ENCODE data around the gene PCED1B. TPM values are rescaled to one million over a fixed set of nuclear protein-coding genes. Genes with fewer than 3 reads are reported as not detected.
A peak's percentile ranks its signal among the peaks of the same experiment; 100 is the strongest.

The PCED1B gene
- total RNA-seq, 1 experiment from 2014 or later = 0.86 TPM

DNA sequence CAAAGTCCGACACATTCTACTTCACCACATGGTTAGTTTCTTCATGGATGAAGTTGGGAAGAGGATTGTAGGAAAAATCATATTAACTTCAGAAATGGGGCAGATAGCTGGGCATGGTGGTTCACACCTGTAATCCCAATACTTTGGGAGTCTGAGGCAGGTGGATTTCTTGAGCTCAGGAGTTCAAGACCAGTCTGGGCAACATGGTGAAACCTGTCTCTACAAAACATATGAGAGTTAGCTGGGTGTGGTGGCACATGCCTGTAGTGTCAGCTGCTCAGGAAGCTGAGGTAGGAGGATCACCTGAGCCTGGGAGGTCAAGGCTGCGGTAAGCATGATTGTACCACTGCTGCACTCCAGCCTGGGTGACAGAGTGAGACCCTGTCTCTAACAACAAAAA lies 49.5 kb upstream of the PCED1B start:
- H3K36me3 ChIP-seq (ENCODE audit: control insufficient read depth in 1 of 2, insufficient read depth in 2 of 2, low read length in 2 of 2) = no peaks in the 10 kb centered on the region
- H3K27ac ChIP-seq (ENCODE audit: low read depth, low read length) = no peak overlapping the region
- H3K9ac ChIP-seq (ENCODE audit: low read length) = no peak overlapping the region
- ChIA-PET CTCF (no interaction called here), POLR2A (no interaction called here), RAD21 (ENCODE audit: low non-redundant PET in 1 of 2, low total read pairs in 2 of 2, uncharacterized antibody in 2 of 2, unreplicated experiment in 2 of 2) (no interaction called here)
- H2AFZ ChIP-seq (ENCODE audit: low read depth, low read length, poor library complexity, severe bottlenecking) = no peak overlapping the region
- no peak overlapping the region for H3K4me3 ChIP-seq (replicated peaks in 1 of 2; ENCODE audit: low read depth in 1 of 2, low read length in 2 of 2)
- TF ChIP-seq SRF (IDR thresholded peaks at IDR 0.05; ENCODE audit: low read depth) = no peak
- no peaks in the 10 kb centered on the region for H4K20me1 ChIP-seq (ENCODE audit: insufficient read depth)
- no peak overlapping the region for H3K4me2 ChIP-seq (ENCODE audit: low read length)
- no peak for DNase-seq (ENCODE audit: low read depth, low spot score)
- no peaks in the 10 kb centered on the region for H3K9me3 ChIP-seq (ENCODE audit: control insufficient read depth in 1 of 2, insufficient read depth in 1 of 2, low read depth in 1 of 2, low read length in 2 of 2)
- H3K9me2 ChIP-seq (ENCODE audit: insufficient read depth) = no peaks in the 10 kb centered on the region
- no peaks in the 10 kb centered on the region for H3K79me2 ChIP-seq (ENCODE audit: insufficient read depth, low read length)
- peaks cover 3 to 6% of the 10 kb centered on the region in 2 experiments; a peak in 3 of 4 replicates for H3K4me1 ChIP-seq (ENCODE audit: control insufficient read depth in 1 of 2, insufficient read depth in 2 of 2, low read length in 2 of 2)
- ATAC-seq = no peak
- BruUV-seq (replicated peaks) = no TSS peak
- no peaks in the 10 kb centered on the region for H3K27me3 ChIP-seq (ENCODE audit: insufficient read depth, low read length)
- intact Hi-C loops (cut with micrococcal nuclease) = loop anchor here (5.0 to 10.0 kb wide), 4 partner anchors 517 to 807 kb away; partner anchors contain the start of gene SLC48A1

DNA sequence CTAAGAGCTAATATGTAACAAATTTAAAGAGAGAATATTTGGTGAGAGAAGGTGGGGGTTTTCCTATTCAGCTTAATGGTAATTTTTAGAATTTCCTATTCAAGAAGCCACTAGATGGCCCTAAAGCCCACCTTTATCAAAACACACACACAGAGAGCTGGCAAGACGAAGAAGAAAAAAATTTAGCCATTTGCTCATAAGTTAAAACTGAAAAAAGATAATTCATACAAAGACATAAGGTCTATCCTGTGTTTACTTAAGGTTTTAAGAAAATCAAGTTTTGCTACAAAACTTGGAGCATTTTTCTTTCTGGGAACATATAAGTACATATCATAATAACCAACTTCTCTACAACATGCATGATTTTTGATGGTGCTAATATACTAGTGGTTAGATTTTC lies 46.8 kb upstream of the PCED1B start:
- Histone ChIP-seq H4K20me1 (ENCODE audit: insufficient read depth) (no peaks in the 10 kb centered on the region), H3K9me2 (ENCODE audit: insufficient read depth) (no peaks in the 10 kb centered on the region), H3K27me3 (ENCODE audit: insufficient read depth, low read length) (no peaks in the 10 kb centered on the region), H2AFZ (ENCODE audit: low read depth, low read length, poor library complexity, severe bottlenecking) (peak overlapping the region; percentile 6), H3K9ac (ENCODE audit: low read length) (no peak overlapping the region), H3K36me3 (ENCODE audit: control insufficient read depth in 1 of 2, insufficient read depth in 2 of 2, low read length in 2 of 2) (no peaks in the 10 kb centered on the region), H3K4me2 (ENCODE audit: low read length) (no peak overlapping the region), H3K4me1 (ENCODE audit: control insufficient read depth in 1 of 2, insufficient read depth in 2 of 2, low read length in 2 of 2) (peaks cover 3 to 6% of the 10 kb centered on the region in 2 experiments; a peak in 3 of 4 replicates), H3K79me2 (ENCODE audit: insufficient read depth, low read length) (no peaks in the 10 kb centered on the region), H3K27ac (ENCODE audit: low read depth, low read length) (no peak overlapping the region), H3K9me3 (ENCODE audit: control insufficient read depth in 1 of 2, insufficient read depth in 1 of 2, low read depth in 1 of 2, low read length in 2 of 2) (no peaks in the 10 kb centered on the region), H3K4me3 (replicated peaks in 1 of 2; ENCODE audit: low read depth in 1 of 2, low read length in 2 of 2) (no peak overlapping the region)
- TF ChIP-seq, protein P1, sequence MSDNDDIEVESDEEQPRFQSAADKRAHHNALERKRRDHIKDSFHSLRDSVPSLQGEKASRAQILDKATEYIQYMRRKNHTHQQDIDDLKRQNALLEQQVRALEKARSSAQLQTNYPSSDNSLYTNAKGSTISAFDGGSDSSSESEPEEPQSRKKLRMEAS (IDR thresholded peaks at IDR 0.05) = no peak
- TF ChIP-seq TCF7L2 (IDR thresholded peaks at IDR 0.05; ENCODE audit: borderline replicate concordance, extremely low read depth, insufficient read depth, insufficient read length) (no peak), CTCF (IDR thresholded peaks at IDR 0.05 in 2 of 3, conservative IDR thresholded peaks at IDR 0.05 in 1 of 3; ENCODE audit: borderline replicate concordance in 1 of 3, insufficient read depth in 1 of 3, low read depth in 2 of 3, low read length in 2 of 3) (peak; percentile 38 to 89 (median 66); a peak in 5 of 6 replicates), FOSL1 (IDR thresholded peaks at IDR 0.05; ENCODE audit: low read depth) (no peak), ZNF274 (IDR thresholded peaks at IDR 0.05; ENCODE audit: low read depth, low read length) (no peak), POLR2AphosphoS5 (IDR thresholded peaks at IDR 0.05; ENCODE audit: low read depth, low read length) (no peak), RAD21 (IDR thresholded peaks at IDR 0.05; ENCODE audit: low read depth) (peak; percentile 85)
- DNase-seq (ENCODE audit: low read depth, low spot score) = peak; percentile 36
- ChIA-PET POLR2A (no interaction called here), RAD21 (ENCODE audit: low non-redundant PET in 1 of 2, low total read pairs in 2 of 2, uncharacterized antibody in 2 of 2, unreplicated experiment in 2 of 2) (interaction anchor here (0.7 to 1.8 kb wide), 10 partner anchors 39 to 654 kb away, joined by 3 to 10 read pairs (median 4); no protein-coding TSS in a partner anchor), CTCF (interaction anchor here (0.6 to 4.0 kb wide), 26 partner anchors 8 to 907 kb away, joined by 3 to 57 read pairs (median 5); no protein-coding TSS in a partner anchor)
- peak; percentile 77 for ATAC-seq
- intact Hi-C loops (cut with micrococcal nuclease) = loop anchor here (1.0 to 10.0 kb wide), 7 partner anchors 275 to 805 kb away; partner anchors contain the start of gene SLC48A1
- BruUV-seq (replicated peaks) = no TSS peak

Data from HCT116 (cell line).